Hair follicular keratinocyte (primary cell): ENCODE results near the gene GJB3. TPM values are rescaled to one million over a fixed set of nuclear protein-coding genes. Genes with fewer than 3 reads are reported as not detected.

Experiments
- total RNA-seq: library from RNA; depleted of rRNA; stranded (reverse); fragments of >200 nt; gene quantifications from 2 replicates; pipeline ENCODE4 v1.2.3, GENCODE V29; 2015

Gene GJB3
- 225 and 274 TPM in 2 replicates for total RNA-seq

GRCh38 chr1:34781071-34781843, at the start of gene GJB3:
GJB3 (plus strand) TSS chr1:34781214; CDS start chr1:34784763, 3,549 bp downstream.

GRCh38 chr1:34754964-34755637, 25.9 kb upstream of the GJB3 start, which contains the start of gene GJB5:
GJB5 (plus strand) TSS chr1:34755047; CDS start chr1:34757331, 2,284 bp downstream.

GRCh38 chr1:34759503-34760357, 21.3 kb upstream of the GJB3 start, which contains the start of gene GJB4:
GJB4 (plus strand) TSS chr1:34759740; CDS start chr1:34761255, 1,515 bp downstream.

GRCh38 chr1:34792868-34793727, 12.1 kb downstream of the GJB3 start, which contains the start of gene GJA4:
GJA4 (plus strand) TSS chr1:34792999; CDS start chr1:34794214, 1,215 bp downstream.

Other genes with a start within 250 kb of the GJB3 start
- gene GJB5, start 26.2 kb upstream of the GJB3 start, total RNA-seq: 120 and 157 TPM in 2 replicates
- gene GJB4, start 21.5 kb upstream of the GJB3 start, total RNA-seq: 5.5 and 17.0 TPM in 2 replicates
- not detected in 2 replicates for gene GJA4, start 11.8 kb downstream of the GJB3 start, total RNA-seq
- 37.4 and 55.7 TPM in 2 replicates for gene SMIM12, start 78.5 kb downstream of the GJB3 start, total RNA-seq
- not detected in 2 replicates for gene DLGAP3, start 148.4 kb downstream of the GJB3 start, total RNA-seq
- 26.3 and 44.0 TPM in 2 replicates for gene TMEM35B, start 204.1 kb downstream of the GJB3 start, total RNA-seq